B cell (primary cell): ENCODE results near the gene PPT2. TPM values are rescaled to one million over a fixed set of nuclear protein-coding genes. Genes with fewer than 3 reads are reported as not detected.

Experiments
- ATAC-seq: fragments of 200-7000 bp; cut with Tn5 transposase; one replicate; pipeline ENCODE4 v1.10.0; 2021; ENCODE audit warnings: low read depth, mild to moderate bottlenecking, moderate number of reproducible peaks, moderate library complexity
- CTCF ChIA-PET: fragments of 350-600 bp; sonication (Branson Sonifier 250); formaldehyde crosslinking; loops from one replicate; lab custom pipeline; 2021; ENCODE audit warnings: antibody characterized with exemption, inconsistent platforms; lab: Charles Lee
- POLR2A ChIA-PET: fragments of 350-600 bp; sonication (Branson Sonifier 250); formaldehyde crosslinking; loops from one replicate; lab custom pipeline; 2021; ENCODE audit warnings: antibody characterized with exemption; lab: Charles Lee
- DNase-seq: peaks from one replicate; pipeline ENCODE4 v3.0.0; 2013
- H2AFZ ChIP-seq: 2 replicates; pipeline ENCODE4 v1.6.1; 2012; ENCODE audit warnings: mild to moderate bottlenecking, low read depth, low read length; ENCODE audit not compliant: insufficient read depth, poor library complexity, severe bottlenecking
- H3K27ac ChIP-seq, 2 donors: 1 replicate in 1 of 2; 2 replicates in 1 of 2; pipeline ENCODE4 v1.5.1; 2012 to 2013; ENCODE audit warnings: low read length in 2 of 2, mild to moderate bottlenecking in 2 of 2, moderate library complexity in 1 of 2
- H3K27me3 ChIP-seq, 4 experiments: fragments of 200-600 bp in 1 of 4; sonication (generic) in 1 of 4; replicated peaks in 1 of 4; 1 replicate in 2 of 4; 2 replicates in 2 of 4; pipeline versions ENCODE4 v1.6.1 to v1.7.0; 2013 to 2016; ENCODE audit warnings: low read length in 3 of 4, mild to moderate bottlenecking in 2 of 4, mixed read lengths in 1 of 4, moderate library complexity in 1 of 4; ENCODE audit not compliant: insufficient read depth in 4 of 4, control insufficient read depth in 3 of 4; ENCODE audit errors: control extremely low read depth in 1 of 4
- H3K36me3 ChIP-seq, 2 experiments: replicated peaks in 1 of 2; 1 replicate in 1 of 2; 2 replicates in 1 of 2; pipeline versions ENCODE4 v1.6.1 to v1.7.1; 2013; ENCODE audit warnings: low read length in 1 of 2; ENCODE audit not compliant: insufficient read depth in 2 of 2, control insufficient read depth in 1 of 2; ENCODE audit errors: control extremely low read depth in 1 of 2, extremely low read depth in 1 of 2
- H3K4me1 ChIP-seq, 2 donors: fragments of 200-600 bp in 1 of 2; sonication (generic) in 1 of 2; 1 replicate in 1 of 2; 2 replicates in 1 of 2; pipeline versions ENCODE4 v1.5.1 to v1.6.1; 2013 to 2017; ENCODE audit warnings: low read length in 2 of 2; ENCODE audit not compliant: control insufficient read depth in 2 of 2, insufficient read depth in 2 of 2
- H3K4me2 ChIP-seq: replicated peaks from 2 replicates; pipeline ENCODE3; 2012; ENCODE audit warnings: mild to moderate bottlenecking, low read depth, low read length; ENCODE audit not compliant: poor library complexity, severe bottlenecking
- H3K4me3 ChIP-seq, 5 experiments: fragments of 200-600 bp in 1 of 5; sonication (generic) in 1 of 5; 1 replicate in 3 of 5; 2 replicates in 2 of 5; pipeline versions ENCODE4 v1.5.1 to v1.7.0; 2011 to 2016; ENCODE audit warnings: low read length in 4 of 5, mild to moderate bottlenecking in 4 of 5, low read depth in 2 of 5, control low read depth in 1 of 5, moderate library complexity in 1 of 5; ENCODE audit not compliant: insufficient read depth in 1 of 5; ENCODE audit errors: control extremely low read depth in 1 of 5, extremely low read depth in 1 of 5
- H3K79me2 ChIP-seq: fragments of 200-600 bp; sonication (generic); one replicate; pipeline ENCODE4 v1.6.0; 2016; ENCODE audit warnings: low read length; ENCODE audit not compliant: control insufficient read depth, insufficient read depth
- H3K9ac ChIP-seq: fragments of 200-600 bp; sonication (generic); 2 replicates; pipeline ENCODE4 v1.6.1; 2017; ENCODE audit warnings: mild to moderate bottlenecking, low read length, moderate library complexity
- H3K9me3 ChIP-seq, 3 donors: one replicate each; pipeline versions ENCODE4 v1.6.1 to v1.7.1; 2013; ENCODE audit warnings: low read length in 2 of 3; ENCODE audit not compliant: control insufficient read depth in 2 of 3, insufficient read depth in 1 of 3; ENCODE audit errors: control extremely low read depth in 1 of 3
- H4K20me1 ChIP-seq: 2 replicates; pipeline ENCODE4 v1.6.0; 2012; ENCODE audit warnings: mild to moderate bottlenecking, low read length; ENCODE audit not compliant: insufficient read depth, control insufficient read depth, poor library complexity, severe bottlenecking
- H3K27ac Mint-ChIP-seq: one replicate; pipeline ENCODE4 v1.8.0; 2021; ENCODE audit warnings: mixed read lengths
- H3K27me3 Mint-ChIP-seq: one replicate; pipeline ENCODE4 v1.8.0; 2021; ENCODE audit warnings: mixed read lengths
- H3K4me1 Mint-ChIP-seq: one replicate; pipeline ENCODE4 v1.8.0; 2021; ENCODE audit warnings: mixed read lengths
- H3K4me3 Mint-ChIP-seq: one replicate; pipeline ENCODE4 v1.8.0; 2021; ENCODE audit warnings: mixed read lengths
- H3K9me3 Mint-ChIP-seq: one replicate; pipeline ENCODE4 v1.8.0; 2022; ENCODE audit warnings: mixed read lengths; ENCODE audit not compliant: insufficient read depth
- EZH2 ChIP-seq: IDR thresholded peaks from 2 replicates; pipeline ENCODE4 v1.6.1; 2012; ENCODE audit warnings: borderline replicate concordance, low read depth, mild to moderate bottlenecking, moderate library complexity, low read length; ENCODE audit not compliant: insufficient read depth, poor library complexity, severe bottlenecking
- WGBS: methylation state at CpG from one replicate; pipeline ENCODE4 v1.1.5; 2013; ENCODE audit warnings: missing lambda C conversion rate; ENCODE audit not compliant: insufficient coverage; 5-methylcytosine and 5-hydroxymethylcytosine counted together
- intact Hi-C: fragments of 100-400 bp; cut with micrococcal nuclease; formaldehyde crosslinking; loops from one replicate; pipeline ENCODE4 v1.10.0; 2022
- polyA plus RNA-seq: library from polyadenylated mRNA; depleted of rRNA; stranded (reverse); fragments of >200 nt; gene quantifications from 2 replicates; pipeline ENCODE4 v1.2.3, GENCODE V29; 2012
- total RNA-seq, 2 donors: library from RNA; stranded (reverse); fragments of 120-200 nt in 1 of 2; gene quantifications; 1 replicate in 1 of 2; 2 replicates in 1 of 2; pipeline versions ENCODE4 v1.2.3 to v1.2.4, GENCODE V29; 2013 to 2022
- TF ChIP-seq, protein P1 (sequence below): fragments of 200-600 bp; IDR thresholded peaks from one replicate; pipeline ENCODE4 v1.8.0; 2022; ENCODE audit warnings: antibody characterized with exemption, mild to moderate bottlenecking

Gene PPT2
- total and polyA plus RNA-seq, 2 donors (not counting 1 experiment from before 2014, with no cell fraction given): 1.2 to 4.2 TPM

DNA sequence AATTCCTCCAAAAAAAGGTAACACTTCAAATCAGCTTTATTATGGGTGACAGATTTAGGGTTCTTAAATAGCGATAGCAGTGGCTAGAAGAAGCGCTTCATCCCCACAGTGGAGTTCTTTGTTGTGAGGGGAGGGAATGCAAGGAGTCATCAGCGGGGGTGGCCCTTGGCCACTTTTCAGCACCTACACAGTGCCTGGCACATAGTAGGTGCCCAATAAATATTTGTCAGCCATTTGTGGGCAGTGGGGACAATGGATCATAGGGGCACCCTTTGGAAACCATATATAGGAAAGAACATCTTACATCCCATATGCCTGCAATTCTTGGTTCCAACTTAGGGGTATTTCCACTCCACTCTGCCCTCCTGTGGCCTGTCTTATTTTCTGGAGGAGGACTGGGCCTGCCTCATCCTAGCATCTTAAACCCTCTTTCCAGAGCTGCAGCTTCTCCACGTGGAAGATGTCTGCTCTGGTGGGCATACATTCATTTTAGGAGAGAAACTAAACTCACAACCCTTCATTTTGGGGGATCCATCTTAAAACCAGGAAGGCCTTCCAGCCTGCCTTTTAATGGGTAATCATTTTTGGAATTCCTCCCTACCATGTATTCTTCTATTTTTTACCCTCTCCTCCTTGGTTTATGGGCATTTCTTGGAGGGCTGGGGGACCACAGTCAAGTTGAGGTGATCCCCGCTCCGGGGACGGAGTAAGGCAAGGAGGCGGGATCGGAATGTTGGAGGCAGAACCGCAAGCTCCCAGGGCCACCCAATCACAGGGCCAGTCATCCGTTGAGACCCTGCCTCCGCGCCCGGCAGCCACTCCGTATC lies 41.1 kb downstream of the PPT2 start:
- Histone ChIP-seq H2AFZ (peak overlapping the region; percentile 34), H3K4me2 (peak overlapping the region; percentile 91), H4K20me1 (no peaks in the 10 kb centered on the region), H3K27ac (peak overlapping the region; percentile 77 to 100), H3K4me3 (peak overlapping the region; percentile 75 to 99 (median 94)), H3K79me2 (peaks cover 31% of the 10 kb centered on the region), H3K27me3 (no peaks in the 10 kb centered on the region), H3K9me3 (no peaks in the 10 kb centered on the region), H3K4me1 (peaks cover 40 to 59% of the 10 kb centered on the region in 2 donors), H3K9ac (peak overlapping the region; percentile 62), H3K36me3 (peaks cover 0 to 13% of the 10 kb centered on the region in 2 experiments)
- peak overlapping the region; percentile 95 for H3K4me3 Mint-ChIP-seq
- H3K27me3 Mint-ChIP-seq: no peaks in the 10 kb centered on the region
- DNase-seq: peak; percentile 37
- intact Hi-C loops: loop anchor here (1.0 to 10.0 kb wide), 12 partner anchors 17 to 1013 kb away; partner anchors contain the start of genes BAG6, CLIC1, CSNK2B and EHMT2
- CTCF ChIA-PET: interaction anchor here (0.5 to 1.8 kb wide), 14 partner anchors 11 to 600 kb away, joined by 3 to 9 read pairs (median 4); partner anchors contain the start of genes AGPAT1, ATF6B and FKBPL
- no peak for ATAC-seq
- peaks cover 64% of the 10 kb centered on the region for H3K4me1 Mint-ChIP-seq
- peak overlapping the region; percentile 99 for H3K27ac Mint-ChIP-seq
- 14% methylated on average over 13 of the region's 15 CpGs for WGBS
- no peak for TF ChIP-seq EZH2
- TF ChIP-seq, protein P1, sequence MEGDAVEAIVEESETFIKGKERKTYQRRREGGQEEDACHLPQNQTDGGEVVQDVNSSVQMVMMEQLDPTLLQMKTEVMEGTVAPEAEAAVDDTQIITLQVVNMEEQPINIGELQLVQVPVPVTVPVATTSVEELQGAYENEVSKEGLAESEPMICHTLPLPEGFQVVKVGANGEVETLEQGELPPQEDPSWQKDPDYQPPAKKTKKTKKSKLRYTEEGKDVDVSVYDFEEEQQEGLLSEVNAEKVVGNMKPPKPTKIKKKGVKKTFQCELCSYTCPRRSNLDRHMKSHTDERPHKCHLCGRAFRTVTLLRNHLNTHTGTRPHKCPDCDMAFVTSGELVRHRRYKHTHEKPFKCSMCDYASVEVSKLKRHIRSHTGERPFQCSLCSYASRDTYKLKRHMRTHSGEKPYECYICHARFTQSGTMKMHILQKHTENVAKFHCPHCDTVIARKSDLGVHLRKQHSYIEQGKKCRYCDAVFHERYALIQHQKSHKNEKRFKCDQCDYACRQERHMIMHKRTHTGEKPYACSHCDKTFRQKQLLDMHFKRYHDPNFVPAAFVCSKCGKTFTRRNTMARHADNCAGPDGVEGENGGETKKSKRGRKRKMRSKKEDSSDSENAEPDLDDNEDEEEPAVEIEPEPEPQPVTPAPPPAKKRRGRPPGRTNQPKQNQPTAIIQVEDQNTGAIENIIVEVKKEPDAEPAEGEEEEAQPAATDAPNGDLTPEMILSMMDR: peak; percentile 19
- no peaks in the 10 kb centered on the region for H3K9me3 Mint-ChIP-seq
- POLR2A ChIA-PET: interaction anchor here (0.6 to 1.8 kb wide), 13 partner anchors 15 to 1547 kb away, joined by 3 to 25 read pairs (median 4); partner anchors contain the start of genes AGPAT1, ATF6B, FKBPL and HLA-DRA
